GM12891 (cell line): ENCODE results near the gene PHYHD1.

Source experiments
- POLR2AphosphoS5 ChIP-seq: IDR thresholded peaks from 2 replicates; pipeline ENCODE4 v1.6.1; 2011; ENCODE audit warnings: low read depth, low read length, control low read depth
- SPI1 ChIP-seq: IDR thresholded peaks from 2 replicates; pipeline ENCODE4 v1.6.1; 2011; ENCODE audit warnings: low read depth, low read length, control low read depth
- TAF1 ChIP-seq: IDR thresholded peaks from 2 replicates; pipeline ENCODE4 v1.6.1; 2011; ENCODE audit warnings: low read depth, low read length, control low read depth

- TF ChIP-seq TAF1 (no peak), POLR2AphosphoS5 (no peak), SPI1 (no peak)
These were observed 62.8 kb downstream of the PHYHD1 start for GRCh38 chr9:128983536-128983935.
